ENCODE measurements around the gene TMEM106A.
"Not testable (repeated sequence)": the region's sequence is repeated elsewhere in the genome, so short reads cannot be mapped to it uniquely, and the experiment has no call there.

TMEM106A gene

DNA sequence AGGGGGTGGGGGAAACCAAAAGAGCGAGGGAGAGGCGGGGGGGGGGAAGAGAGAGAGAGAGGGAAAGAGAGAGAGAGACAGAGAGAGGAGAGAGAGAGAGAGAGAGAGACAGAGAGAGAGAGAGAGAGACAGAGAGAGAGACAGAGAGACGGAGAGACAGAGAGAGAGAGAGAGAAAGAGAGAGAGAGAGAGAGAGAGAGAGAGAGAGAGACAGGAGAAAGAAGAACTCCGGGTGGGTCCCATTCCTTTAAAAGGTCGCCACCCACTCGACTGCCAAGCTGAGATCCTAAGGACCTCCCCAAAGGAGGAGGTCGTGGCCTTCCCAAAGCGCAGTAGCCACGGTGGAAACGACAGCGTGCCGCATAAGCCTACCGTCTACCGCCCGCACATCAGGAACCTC is 21.6 kb downstream of the TMEM106A start:
- H3K27me3 ChIP-seq (ENCODE audit: control insufficient read depth, insufficient read depth, low read length); H3K9ac ChIP-seq (ENCODE audit: low read length); H3K36me3 ChIP-seq (ENCODE audit: control insufficient read depth, low read depth, low read length); H3K4me3 ChIP-seq (ENCODE audit: low read length); H3K27ac ChIP-seq (ENCODE audit: low read length); H3K4me1 ChIP-seq (ENCODE audit: control insufficient read depth, low read depth, low read length); H3K9me3 ChIP-seq (ENCODE audit: control insufficient read depth, low read depth, low read length): not testable (repeated sequence)

DNA sequence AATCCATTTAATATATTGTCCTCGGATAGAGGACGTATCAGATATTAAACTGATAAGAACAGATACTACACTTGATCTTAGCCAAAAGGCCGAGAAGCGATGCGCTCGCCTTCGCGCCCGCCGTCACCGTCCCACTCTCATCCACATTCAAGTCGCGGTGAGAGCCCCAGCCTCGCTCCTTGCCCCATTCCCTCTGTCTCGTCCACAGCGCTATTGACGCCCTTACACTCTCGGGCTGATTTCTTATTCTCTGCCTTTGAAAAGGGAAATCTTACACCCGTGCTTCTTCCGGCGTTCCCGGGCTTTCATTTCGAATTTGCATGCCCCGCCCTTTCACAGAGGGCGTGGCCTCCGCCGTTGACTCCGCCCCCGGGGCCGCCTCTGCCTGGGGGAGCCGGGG is 22.2 kb downstream of the TMEM106A start, which contains the start of gene RNU2-1:
Gene RNU2-1, minus strand, starts transcription at position 101 of the 400 bp plus-strand sequence.
- not testable (repeated sequence) for H3K9me3 ChIP-seq (ENCODE audit: control insufficient read depth, low read depth, low read length); H3K36me3 ChIP-seq (ENCODE audit: control insufficient read depth, low read depth, low read length); H3K27me3 ChIP-seq (ENCODE audit: control insufficient read depth, insufficient read depth, low read length); H3K9ac ChIP-seq (ENCODE audit: low read length); H3K4me3 ChIP-seq (ENCODE audit: low read length); H3K4me1 ChIP-seq (ENCODE audit: control insufficient read depth, low read depth, low read length); H3K27ac ChIP-seq (ENCODE audit: low read length)

DNA sequence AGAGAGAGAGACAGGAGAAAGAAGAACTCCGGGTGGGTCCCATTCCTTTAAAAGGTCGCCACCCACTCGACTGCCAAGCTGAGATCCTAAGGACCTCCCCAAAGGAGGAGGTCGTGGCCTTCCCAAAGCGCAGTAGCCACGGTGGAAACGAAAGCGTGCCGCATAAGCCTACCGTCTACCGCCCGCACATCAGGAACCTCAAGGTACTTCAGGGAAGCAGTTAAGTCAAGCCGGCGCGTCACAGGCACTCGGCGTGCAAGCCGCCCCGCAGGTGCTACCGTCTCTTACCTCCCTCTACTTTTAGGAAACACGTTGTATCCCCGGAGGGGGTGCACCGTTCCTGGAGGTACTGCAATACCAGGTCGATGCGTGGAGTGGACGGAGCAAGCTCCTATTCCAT is 27.9 kb downstream of the TMEM106A start:
- H3K9me3 ChIP-seq (ENCODE audit: control insufficient read depth, low read depth, low read length); H3K36me3 ChIP-seq (ENCODE audit: control insufficient read depth, low read depth, low read length); H3K27me3 ChIP-seq (ENCODE audit: control insufficient read depth, insufficient read depth, low read length); H3K9ac ChIP-seq (ENCODE audit: low read length); H3K4me3 ChIP-seq (ENCODE audit: low read length); H3K4me1 ChIP-seq (ENCODE audit: control insufficient read depth, low read depth, low read length); H3K27ac ChIP-seq (ENCODE audit: low read length): not testable (repeated sequence)

- not testable (repeated sequence) for H3K9me3 ChIP-seq (ENCODE audit: control insufficient read depth, low read depth, low read length); H3K27me3 ChIP-seq (ENCODE audit: control insufficient read depth, insufficient read depth, low read length); H3K4me3 ChIP-seq (ENCODE audit: low read length); H3K27ac ChIP-seq (ENCODE audit: low read length); H3K9ac ChIP-seq (ENCODE audit: low read length); H3K4me1 ChIP-seq (ENCODE audit: control insufficient read depth, low read depth, low read length); H3K36me3 ChIP-seq (ENCODE audit: control insufficient read depth, low read depth, low read length)
Observed at GRCh38 chr17:43240596-43241352, 29.1 kb downstream of the TMEM106A start.

GRCh38 chr17:43246456-43246855 is 34.8 kb downstream of the TMEM106A start:
- not testable (repeated sequence) for H3K9me3 ChIP-seq (ENCODE audit: control insufficient read depth, low read depth, low read length); H3K27me3 ChIP-seq (ENCODE audit: control insufficient read depth, insufficient read depth, low read length); H3K9ac ChIP-seq (ENCODE audit: low read length); H3K27ac ChIP-seq (ENCODE audit: low read length); H3K4me1 ChIP-seq (ENCODE audit: control insufficient read depth, low read depth, low read length); H3K4me3 ChIP-seq (ENCODE audit: low read length); H3K36me3 ChIP-seq (ENCODE audit: control insufficient read depth, low read depth, low read length)
